NK-92 (cell line): ENCODE data around the gene OR5H1.
"Not testable (repeated sequence)": the region's sequence is repeated elsewhere in the genome, so short reads cannot be mapped to it uniquely, and the experiment has no call there.

Experiments used
- DNase-seq: peaks from one replicate; lab custom pipeline; 2025; ENCODE audit not compliant: unreplicated experiment; lab: John Stamatoyannopoulos, UW

Gene OR5H1

GRCh38 chr3:98130421-98130820, at the start of gene OR5H1:
Gene OR5H1 (plus strand): TSS chr3:98130721. CDS start chr3:98132698, 1,977 bp downstream.
- no peak for DNase-seq

GRCh38 chr3:98086873-98087272, 43.6 kb upstream of the OR5H1 start, which contains the start of gene OR5AC2:
Gene OR5AC2 (plus strand): TSS chr3:98087173. CDS start chr3:98087173, 0 bp downstream.
- DNase-seq = no peak

- no peak for DNase-seq
Measured at GRCh38 chr3:98095882-98096281, 34.6 kb upstream of the OR5H1 start.

GRCh38 chr3:98099848-98100247, 30.7 kb upstream of the OR5H1 start:
- DNase-seq = no peak

DNA sequence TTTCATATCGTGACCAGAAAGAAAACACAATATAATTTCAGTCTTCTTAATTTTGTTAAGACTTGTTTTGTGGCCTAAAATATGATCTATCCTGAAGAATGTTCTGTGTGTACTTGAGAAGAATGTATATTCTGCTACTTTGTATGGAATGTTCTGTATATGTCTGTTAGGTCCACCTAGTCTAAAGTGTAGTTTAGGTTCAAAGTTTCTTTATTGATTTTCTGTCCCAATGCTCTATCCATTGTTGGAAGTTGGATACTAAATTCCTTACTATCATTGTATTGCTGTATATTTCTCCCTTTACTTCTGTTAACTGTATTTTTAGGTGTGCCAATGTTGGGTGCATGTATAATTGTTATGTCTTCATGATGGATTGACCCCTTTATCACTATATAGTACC, 22.4 kb upstream of the OR5H1 start:
- DNase-seq = no peak

DNA sequence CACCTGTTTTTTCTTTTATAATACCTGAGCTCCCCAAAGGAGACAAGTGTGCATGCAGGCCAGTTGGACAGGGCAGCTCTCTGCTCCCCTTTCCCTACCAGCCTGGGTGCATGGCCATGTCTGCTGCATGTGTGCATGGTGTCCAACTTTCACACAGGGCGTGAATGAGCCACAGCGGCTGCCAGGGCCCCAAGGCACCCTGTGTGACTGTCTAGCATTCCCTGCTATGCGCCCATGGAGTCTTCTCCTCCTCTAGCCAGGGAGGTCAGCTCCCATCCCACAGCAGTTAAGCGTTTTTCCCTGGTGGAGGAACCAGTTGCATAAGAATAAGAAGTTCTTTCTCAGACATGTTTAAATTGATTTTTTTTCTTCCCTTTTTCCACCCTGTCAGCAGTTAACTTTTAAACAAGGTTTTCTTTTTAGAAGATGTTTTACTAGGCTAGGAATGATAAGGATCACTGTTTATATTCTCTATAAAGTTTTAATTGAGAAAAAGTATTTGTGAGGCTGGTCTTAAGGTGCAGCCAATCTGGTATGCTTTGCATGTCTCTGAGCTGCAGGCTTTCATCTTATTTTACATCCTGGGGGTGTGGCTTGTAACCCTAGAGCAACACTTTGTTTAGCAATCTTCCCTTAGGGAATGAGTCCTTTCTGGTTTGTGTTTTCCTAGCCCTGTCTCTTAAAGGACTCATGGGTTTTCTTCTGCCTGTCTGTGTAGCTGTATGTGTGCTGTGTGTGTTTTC, 20.5 kb upstream of the OR5H1 start:
- no peak for DNase-seq

- DNase-seq = no peak
Measured at GRCh38 chr3:98110550-98110908, 20.0 kb upstream of the OR5H1 start.

DNA sequence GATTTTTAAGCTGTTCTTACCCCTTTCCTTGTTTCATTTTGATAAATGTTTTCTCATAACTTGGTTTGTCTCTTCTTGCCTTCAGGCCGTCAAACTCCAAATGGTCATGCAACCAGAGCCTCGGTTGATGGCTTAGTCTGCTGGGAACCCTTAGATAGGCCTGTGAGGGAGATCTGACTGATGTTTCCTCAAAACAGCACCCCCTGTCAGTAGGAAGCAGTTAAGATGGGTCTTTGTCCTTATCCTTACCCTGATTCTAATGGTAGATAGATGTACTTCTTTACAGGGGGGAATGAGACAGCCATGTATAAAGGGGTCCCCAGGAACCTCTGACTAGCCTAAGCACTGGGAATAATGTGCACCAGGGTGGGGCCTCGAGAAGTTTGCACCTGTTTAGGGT, 16.3 kb upstream of the OR5H1 start:
- no peak for DNase-seq

DNA sequence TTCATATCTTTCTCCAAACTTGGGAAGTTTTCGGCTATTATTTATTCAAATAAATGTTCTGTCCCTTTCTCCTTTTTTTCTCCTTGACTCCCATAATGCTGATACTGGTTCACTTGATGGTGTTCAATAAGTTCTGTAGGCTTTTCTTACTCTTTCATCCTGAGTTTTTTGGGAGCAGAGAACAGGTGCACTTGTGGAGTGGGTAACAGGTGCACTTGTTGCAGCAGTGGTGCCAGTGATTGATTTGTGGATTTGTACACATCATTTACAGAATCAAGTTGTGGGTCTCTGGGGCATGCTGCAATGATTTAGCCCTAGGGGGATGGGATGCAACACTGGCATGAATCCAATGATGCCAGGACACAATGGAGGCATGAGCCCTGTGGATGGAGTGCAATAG, 14.8 kb upstream of the OR5H1 start:
- DNase-seq = no peak

GRCh38 chr3:98136631-98137030, 6.1 kb downstream of the OR5H1 start:
- no peak for DNase-seq

GRCh38 chr3:98137826-98138557, 7.5 kb downstream of the OR5H1 start:
- not testable (repeated sequence) for DNase-seq

GRCh38 chr3:98140531-98140930, 10.0 kb downstream of the OR5H1 start:
- DNase-seq = no peak

DNA sequence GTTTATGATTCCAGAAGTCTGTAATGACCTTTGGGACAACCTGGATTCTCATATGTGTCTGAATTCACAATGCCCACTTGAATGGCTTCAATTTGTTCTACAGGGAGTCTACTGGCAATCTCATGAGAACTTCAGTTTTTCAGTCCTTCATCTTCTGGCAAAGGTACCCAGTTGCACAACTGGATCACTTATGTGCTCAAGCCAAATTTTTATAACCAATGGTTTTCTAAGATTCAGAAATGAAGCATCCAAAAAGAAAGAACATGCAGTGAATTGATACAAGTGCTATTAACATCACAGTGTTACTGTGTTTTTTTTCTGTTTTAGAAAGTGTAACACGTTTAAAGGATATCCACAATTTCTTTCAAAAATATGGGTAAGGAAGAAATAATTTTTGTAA, 16.7 kb downstream of the OR5H1 start, which contains the start of gene OR5H14:
OR5H14 (plus strand) TSS at position 301 of the 400 bp plus-strand sequence. CDS start 1,907 bp downstream, outside the sequence.
- no peak for DNase-seq

DNA sequence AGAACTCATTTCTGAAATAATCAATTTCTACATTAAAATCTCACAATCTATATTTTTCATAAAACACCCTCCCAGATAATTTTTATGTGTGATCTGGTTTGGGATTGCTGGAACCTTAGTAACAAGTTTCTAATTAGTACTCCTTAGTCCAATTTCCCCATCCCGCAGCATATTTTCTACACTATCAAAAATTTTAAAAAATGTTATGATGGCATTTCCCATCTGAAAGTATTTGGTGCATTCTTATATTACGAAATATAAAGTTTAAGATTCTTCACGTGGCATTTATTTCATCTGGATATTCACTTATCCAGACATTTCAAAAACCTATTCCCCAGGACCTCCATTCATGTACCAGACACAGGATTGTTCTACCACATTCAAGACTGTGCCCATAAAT, 18.2 kb downstream of the OR5H1 start:
- DNase-seq = no peak

DNA sequence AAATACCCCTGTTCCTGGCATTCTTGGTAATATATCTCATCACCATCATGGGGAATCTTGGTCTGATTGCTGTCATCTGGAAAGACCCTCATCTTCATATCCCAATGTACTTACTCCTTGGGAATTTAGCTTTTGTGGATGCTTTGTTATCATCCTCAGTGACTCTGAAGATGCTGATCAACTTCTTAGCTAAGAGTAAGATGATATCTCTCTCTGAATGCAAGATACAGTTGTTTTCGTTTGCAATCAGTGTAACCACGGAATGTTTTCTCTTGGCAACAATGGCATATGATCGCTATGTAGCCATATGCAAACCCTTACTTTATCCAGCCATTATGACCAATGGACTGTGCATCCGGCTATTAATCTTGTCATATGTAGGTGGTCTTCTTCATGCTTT, 18.9 kb downstream of the OR5H1 start:
- not testable (repeated sequence) for DNase-seq

DNA sequence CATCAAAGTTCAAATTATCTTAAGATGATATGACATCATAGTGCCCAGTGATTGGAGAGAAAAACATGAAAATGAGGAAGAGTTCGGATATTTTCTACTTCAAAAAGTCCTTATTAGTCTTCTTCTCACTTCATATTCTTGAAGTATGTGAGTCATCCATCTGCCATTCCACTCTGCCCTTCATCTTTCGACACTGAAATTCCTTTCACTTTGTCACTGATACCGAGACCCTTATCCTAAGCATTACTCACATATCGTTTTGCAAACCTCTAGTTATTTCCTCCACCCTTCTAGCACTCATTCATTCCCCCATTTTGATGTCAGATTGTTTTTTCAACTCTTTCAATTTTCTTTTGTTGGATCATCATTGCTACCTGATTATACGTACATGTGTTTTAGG, 20.7 kb downstream of the OR5H1 start:
- no peak for DNase-seq

DNA sequence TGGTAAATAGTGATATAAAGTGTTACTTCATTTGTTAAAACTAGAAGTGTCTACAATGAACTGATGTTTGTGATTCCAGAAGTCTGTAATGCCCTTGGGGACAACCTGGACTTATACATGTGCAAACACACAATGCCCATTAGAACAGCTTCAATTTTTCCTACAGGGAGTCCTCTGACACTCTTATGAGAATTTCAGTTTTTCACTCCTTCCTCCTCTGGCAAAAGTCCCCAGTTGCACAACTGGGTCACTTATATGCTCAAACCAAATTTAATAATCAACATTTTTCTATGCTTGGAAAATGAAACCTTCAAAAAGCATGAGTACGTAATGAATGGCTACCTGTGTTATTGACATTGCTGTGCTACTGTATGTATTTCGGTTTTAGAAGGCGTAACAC, 35.9 kb downstream of the OR5H1 start, which contains the start of gene OR5H15:
OR5H15 (plus strand) TSS at position 301 of the 400 bp plus-strand sequence. CDS start 2,004 bp downstream, outside the sequence.
- no peak for DNase-seq

DNA sequence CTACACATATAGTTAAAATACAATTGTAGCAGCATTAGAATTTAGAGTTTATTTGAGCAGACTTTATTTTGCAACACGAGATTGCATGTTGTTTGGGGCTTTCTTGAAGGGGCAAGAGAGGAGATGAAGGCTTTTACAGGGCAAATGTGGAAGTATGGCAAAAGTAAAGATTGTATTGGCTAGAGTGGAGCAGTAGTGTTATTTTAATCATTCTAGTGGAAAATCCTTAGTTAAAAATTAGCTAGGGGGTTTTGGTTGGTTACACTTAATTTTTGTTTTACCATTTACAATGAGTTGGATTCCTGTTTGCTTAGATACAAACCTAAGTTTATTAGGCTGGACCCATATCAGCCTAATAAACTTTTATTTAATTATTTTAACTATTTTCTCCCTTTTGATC, 40.5 kb downstream of the OR5H1 start:
- DNase-seq = no peak

- DNase-seq = no peak
Measured at GRCh38 chr3:98172621-98173020, 42.1 kb downstream of the OR5H1 start.

GRCh38 chr3:98180319-98180890, 49.9 kb downstream of the OR5H1 start:
- DNase-seq = no peak

DNA sequence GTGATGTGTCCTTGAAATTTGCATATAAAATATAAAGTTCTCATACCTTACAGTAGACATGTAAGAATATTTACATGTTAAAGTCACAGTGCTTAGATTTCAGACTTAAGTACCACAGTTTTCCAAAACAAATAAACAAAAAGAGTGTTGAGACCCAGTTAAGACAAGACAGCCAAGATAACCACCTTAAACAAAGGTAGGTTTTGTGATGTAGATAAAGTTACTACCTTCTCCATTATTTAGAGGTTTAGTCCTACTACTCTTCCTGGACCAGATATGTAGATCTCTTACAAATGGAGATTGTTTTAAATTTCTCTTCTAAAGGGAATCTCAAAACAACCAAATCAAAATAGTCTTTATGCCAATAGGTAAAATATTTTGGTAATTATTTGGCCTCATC, 51.7 kb downstream of the OR5H1 start:
- DNase-seq = no peak

DNA sequence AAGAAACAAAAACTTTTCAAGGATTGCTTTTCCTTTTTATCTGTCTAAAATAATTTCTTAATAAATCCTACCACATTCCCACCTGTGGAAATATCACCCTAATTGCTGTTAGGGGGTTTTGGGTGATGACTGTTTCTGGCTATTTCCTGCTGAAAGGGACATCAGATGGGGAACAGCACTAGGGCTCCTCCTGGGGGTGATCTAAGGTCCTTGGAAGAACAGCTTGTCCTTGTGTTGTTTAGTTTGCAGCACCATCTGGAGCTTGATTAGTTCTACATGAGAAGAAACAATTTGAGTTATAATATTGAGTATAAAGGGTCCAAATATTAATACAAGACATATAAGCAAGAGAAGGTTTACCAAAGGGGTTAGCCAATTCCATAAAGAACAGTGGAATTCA, 54.7 kb downstream of the OR5H1 start:
- DNase-seq = no peak
